PC-9 (cell line): ENCODE results near the gene CSF1R. TPM values are rescaled to one million over a fixed set of nuclear protein-coding genes. Genes with fewer than 3 reads are reported as not detected.

ENCODE experiments used
- BruUV-seq: library from RNA; stranded (reverse); fragments of 400-500 nt; replicated peaks from 2 replicates; lab custom pipeline; 2021; lab: Mats Ljungman, UMichigan
- CTCF ChIA-PET: fragments of 300-600 bp; sonication (Branson Sonifier 250); formaldehyde crosslinking; loops from one replicate; lab custom pipeline; 2022; ENCODE audit warnings: antibody characterized with exemption; lab: Charles Lee
- POLR2A ChIA-PET: fragments of 300-600 bp; sonication (Branson Sonifier 250); formaldehyde crosslinking; loops from one replicate; lab custom pipeline; 2022; ENCODE audit warnings: antibody characterized with exemption; ENCODE audit not compliant: unreplicated experiment; lab: Charles Lee
- DNase-seq, 2 experiments: peaks; one replicate each; pipeline versions ENCODE4 v3.0.0 to v3.0.0-alpha.2; 2015 to 2022; ENCODE audit warnings: mixed read lengths in 1 of 2
- H2AFZ ChIP-seq: fragments of 200-600 bp; sonication (generic); 2 replicates; pipeline ENCODE4 v1.8.1; 2017; ENCODE audit warnings: antibody characterized with exemption
- H3F3A ChIP-seq: fragments of 200-600 bp; sonication (generic); 2 replicates; pipeline ENCODE4 v1.8.1; 2017; ENCODE audit warnings: antibody characterized with exemption, mild to moderate bottlenecking, low read depth; ENCODE audit not compliant: insufficient read depth
- H3K27ac ChIP-seq: fragments of 200-600 bp; sonication (generic); 2 replicates; pipeline ENCODE4 v1.6.1; 2016; ENCODE audit warnings: mixed run types
- H3K27me3 ChIP-seq: fragments of 200-600 bp; sonication (generic); 2 replicates; pipeline ENCODE4 v1.6.1; 2016; ENCODE audit warnings: low read depth, mixed run types; ENCODE audit not compliant: insufficient read depth
- H3K36me3 ChIP-seq: fragments of 200-600 bp; sonication (generic); 2 replicates; pipeline ENCODE4 v1.6.1; 2016; ENCODE audit warnings: low read depth, mixed run types
- H3K4me1 ChIP-seq: fragments of 200-600 bp; sonication (generic); replicated peaks from 2 replicates; pipeline ENCODE4 v1.6.1; 2016; ENCODE audit warnings: mixed run types; ENCODE audit not compliant: insufficient read depth
- H3K4me2 ChIP-seq: fragments of 200-600 bp; sonication (generic); 2 replicates; pipeline ENCODE4 v1.6.1; 2017; ENCODE audit warnings: mixed run types
- H3K4me3 ChIP-seq: fragments of 200-600 bp; sonication (generic); 2 replicates; pipeline ENCODE4 v1.6.1; 2016; ENCODE audit warnings: mixed run types
- H3K79me2 ChIP-seq: fragments of 200-600 bp; sonication (generic); 2 replicates; pipeline ENCODE4 v1.6.1; 2017; ENCODE audit warnings: low read depth, mixed run types
- H3K9me2 ChIP-seq: fragments of 200-600 bp; sonication (generic); 2 replicates; pipeline ENCODE4 v1.8.1; 2017; ENCODE audit warnings: mild to moderate bottlenecking; ENCODE audit not compliant: insufficient read depth
- H3K9me3 ChIP-seq: fragments of 200-600 bp; sonication (generic); 2 replicates; pipeline ENCODE4 v1.8.1; 2016; ENCODE audit warnings: low read depth; ENCODE audit not compliant: insufficient read depth
- H4K20me1 ChIP-seq: fragments of 200-600 bp; sonication (generic); 2 replicates; pipeline ENCODE4 v1.8.1; 2017; ENCODE audit not compliant: insufficient read depth
- EZH2 ChIP-seq: fragments of 200-600 bp; sonication (generic); IDR thresholded peaks from 2 replicates; pipeline ENCODE4 v1.8.0; 2017; ENCODE audit warnings: antibody characterized with exemption, low read depth
- intact Hi-C: fragments of 100-400 bp; cut with micrococcal nuclease; formaldehyde crosslinking; loops from one replicate; pipeline ENCODE4 v1.10.0; 2022; ENCODE audit not compliant: unreplicated experiment
- total RNA-seq: library from RNA; stranded (reverse); gene quantifications from 2 replicates; pipeline ENCODE4 v1.2.3, GENCODE V29; 2021
- TF ChIP-seq, protein P1 (sequence below): fragments of 200-600 bp; sonication (generic); conservative IDR thresholded peaks from 2 replicates; pipeline ENCODE4 v1.6.1; 2017; ENCODE audit warnings: mixed run types, antibody characterized with exemption, mild to moderate bottlenecking, moderate library complexity

Gene CSF1R
- total RNA-seq, 1 experiment from 2014 or later, result 0.72 TPM

- Histone ChIP-seq H3K9me2 (0 out of 2 replicates have a peak, but pooled peaks cover 4% of the 10 kb centered on the region), H3K79me2 (peaks cover 9% of the 10 kb centered on the region; the same call in 1 of the 2 replicates), H3K4me2 (peak overlapping the region; percentile 15; the same call in 1 of the 2 replicates), H3K4me1 (peaks cover 53% of the 10 kb centered on the region), H3K36me3 (peaks cover 74% of the 10 kb centered on the region), H3K27ac (peak overlapping the region; percentile 14), H3K4me3 (no peak overlapping the region), H3F3A (peaks cover 61% of the 10 kb centered on the region), H3K9me3 (peaks cover 12% of the 10 kb centered on the region), H4K20me1 (no peaks in the 10 kb centered on the region), H2AFZ (no peak overlapping the region), H3K27me3 (no peaks in the 10 kb centered on the region)
- no TSS peak for BruUV-seq
- POLR2A ChIA-PET, result interaction anchor here (0.7 kb wide), 1 partner anchor 30 kb away, joined by 5 read pairs; no protein-coding TSS in a partner anchor
- DNase-seq, result peak in 1 of 2 experiments; percentile 75
- intact Hi-C loops, result no loop called here
- no peak for TF ChIP-seq EZH2
- TF ChIP-seq, protein P1, sequence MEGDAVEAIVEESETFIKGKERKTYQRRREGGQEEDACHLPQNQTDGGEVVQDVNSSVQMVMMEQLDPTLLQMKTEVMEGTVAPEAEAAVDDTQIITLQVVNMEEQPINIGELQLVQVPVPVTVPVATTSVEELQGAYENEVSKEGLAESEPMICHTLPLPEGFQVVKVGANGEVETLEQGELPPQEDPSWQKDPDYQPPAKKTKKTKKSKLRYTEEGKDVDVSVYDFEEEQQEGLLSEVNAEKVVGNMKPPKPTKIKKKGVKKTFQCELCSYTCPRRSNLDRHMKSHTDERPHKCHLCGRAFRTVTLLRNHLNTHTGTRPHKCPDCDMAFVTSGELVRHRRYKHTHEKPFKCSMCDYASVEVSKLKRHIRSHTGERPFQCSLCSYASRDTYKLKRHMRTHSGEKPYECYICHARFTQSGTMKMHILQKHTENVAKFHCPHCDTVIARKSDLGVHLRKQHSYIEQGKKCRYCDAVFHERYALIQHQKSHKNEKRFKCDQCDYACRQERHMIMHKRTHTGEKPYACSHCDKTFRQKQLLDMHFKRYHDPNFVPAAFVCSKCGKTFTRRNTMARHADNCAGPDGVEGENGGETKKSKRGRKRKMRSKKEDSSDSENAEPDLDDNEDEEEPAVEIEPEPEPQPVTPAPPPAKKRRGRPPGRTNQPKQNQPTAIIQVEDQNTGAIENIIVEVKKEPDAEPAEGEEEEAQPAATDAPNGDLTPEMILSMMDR, result no peak
- CTCF ChIA-PET, result interaction anchor here (0.6 kb wide), 1 partner anchor 262 kb away, joined by 3 read pairs; no protein-coding TSS in a partner anchor
Measured at GRCh38 chr5:150017226-150018005, 68.9 kb downstream of the CSF1R start.

GRCh38 chr5:150016537-150016936, 69.8 kb downstream of the CSF1R start:
- ChIA-PET POLR2A (interaction anchor here (0.6 kb wide), 1 partner anchor 644 kb away, joined by 44 read pairs; no protein-coding TSS in a partner anchor), CTCF (no interaction called here)
- TF ChIP-seq EZH2, result no peak
- Histone ChIP-seq H4K20me1 (no peaks in the 10 kb centered on the region), H3K9me2 (0 out of 2 replicates have a peak, but pooled peaks cover 4% of the 10 kb centered on the region), H3K27ac (peak overlapping the region; percentile 14), H2AFZ (no peak overlapping the region), H3K4me1 (peaks cover 44% of the 10 kb centered on the region), H3K27me3 (no peaks in the 10 kb centered on the region), H3K4me2 (no peak overlapping the region), H3K4me3 (no peak overlapping the region), H3F3A (peaks cover 52% of the 10 kb centered on the region), H3K79me2 (peaks cover 9% of the 10 kb centered on the region; the same call in 1 of the 2 replicates), H3K36me3 (peaks cover 80% of the 10 kb centered on the region), H3K9me3 (peaks cover 12% of the 10 kb centered on the region)
- intact Hi-C loops, result no loop called here
- DNase-seq, result no peak
- no TSS peak for BruUV-seq

- no peak overlapping the region for H2AFZ ChIP-seq
- H3K27me3 ChIP-seq, result no peaks in the 10 kb centered on the region
- H3F3A ChIP-seq, result peaks cover 41% of the 10 kb centered on the region
- peaks cover 12% of the 10 kb centered on the region for H3K9me3 ChIP-seq
- ChIA-PET POLR2A (no interaction called here), CTCF (no interaction called here)
- no peak for DNase-seq
- H3K4me2 ChIP-seq, result no peak overlapping the region
- intact Hi-C loops, result no loop called here
- no peaks in the 10 kb centered on the region for H3K9me2 ChIP-seq
- no TSS peak for BruUV-seq
- TF ChIP-seq EZH2, result no peak
- TF ChIP-seq, protein P1, result no peak
- no peaks in the 10 kb centered on the region for H4K20me1 ChIP-seq
- peaks cover 76% of the 10 kb centered on the region for H3K36me3 ChIP-seq
- peaks cover 6% of the 10 kb centered on the region; the same call in 1 of the 2 replicates for H3K79me2 ChIP-seq
- H3K27ac ChIP-seq, result no peak overlapping the region
- H3K4me1 ChIP-seq, result peaks cover 33% of the 10 kb centered on the region
- no peak overlapping the region for H3K4me3 ChIP-seq
Measured at GRCh38 chr5:150015415-150015814, 70.9 kb downstream of the CSF1R start.
